Neural cell (in vitro differentiated cells): ENCODE data around the gene AGT.

ENCODE experiments used
- EP300 ChIP-seq: fragments of 450-650 bp; conservative IDR thresholded peaks from 2 replicates; pipeline ENCODE4 v1.6.1; 2014; ENCODE audit warnings: antibody characterized with exemption, mild to moderate bottlenecking, moderate library complexity; ENCODE audit not compliant: poor library complexity, severe bottlenecking
- MXI1 ChIP-seq: fragments of 450-650 bp; conservative IDR thresholded peaks from 2 replicates; pipeline ENCODE4 v1.6.1; 2014; ENCODE audit warnings: antibody characterized with exemption, mild to moderate bottlenecking; ENCODE audit not compliant: poor library complexity, severe bottlenecking
- TF ChIP-seq, protein P1 (sequence below): IDR thresholded peaks from 2 replicates; pipeline ENCODE4 v1.6.1; 2012; ENCODE audit warnings: borderline replicate concordance
- TF ChIP-seq, protein P2 (sequence below): fragments of 450-650 bp; IDR thresholded peaks from 2 replicates; pipeline ENCODE4 v1.5.1; 2014; ENCODE audit warnings: antibody characterized with exemption, mild to moderate bottlenecking, moderate library complexity; ENCODE audit not compliant: poor library complexity, severe bottlenecking

DNA sequence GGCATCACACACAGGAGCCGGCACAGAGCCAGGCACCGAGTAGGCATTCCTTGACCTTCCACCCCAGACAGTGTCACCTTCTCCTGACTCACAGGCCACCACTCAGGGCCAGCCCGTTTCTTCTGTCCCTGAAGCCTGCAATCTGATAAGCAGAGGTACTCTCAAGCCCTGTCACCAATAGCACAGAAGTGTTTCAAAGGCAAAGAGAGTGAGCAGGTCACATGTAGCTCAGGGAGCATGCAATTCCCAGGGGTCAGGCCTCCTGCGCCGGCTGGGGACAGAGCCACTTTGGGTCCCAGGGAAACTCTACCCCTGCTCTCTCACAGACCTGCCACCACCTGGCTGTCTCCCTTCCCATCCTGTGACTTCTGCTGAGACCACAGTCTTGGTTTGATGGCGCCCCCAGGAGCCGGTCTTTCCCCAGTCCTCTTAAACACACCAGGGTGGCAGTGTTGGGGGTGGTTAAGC lies 46.5 kb upstream of the AGT start:
- TF ChIP-seq EP300, result no peak
- TF ChIP-seq, protein P1, sequence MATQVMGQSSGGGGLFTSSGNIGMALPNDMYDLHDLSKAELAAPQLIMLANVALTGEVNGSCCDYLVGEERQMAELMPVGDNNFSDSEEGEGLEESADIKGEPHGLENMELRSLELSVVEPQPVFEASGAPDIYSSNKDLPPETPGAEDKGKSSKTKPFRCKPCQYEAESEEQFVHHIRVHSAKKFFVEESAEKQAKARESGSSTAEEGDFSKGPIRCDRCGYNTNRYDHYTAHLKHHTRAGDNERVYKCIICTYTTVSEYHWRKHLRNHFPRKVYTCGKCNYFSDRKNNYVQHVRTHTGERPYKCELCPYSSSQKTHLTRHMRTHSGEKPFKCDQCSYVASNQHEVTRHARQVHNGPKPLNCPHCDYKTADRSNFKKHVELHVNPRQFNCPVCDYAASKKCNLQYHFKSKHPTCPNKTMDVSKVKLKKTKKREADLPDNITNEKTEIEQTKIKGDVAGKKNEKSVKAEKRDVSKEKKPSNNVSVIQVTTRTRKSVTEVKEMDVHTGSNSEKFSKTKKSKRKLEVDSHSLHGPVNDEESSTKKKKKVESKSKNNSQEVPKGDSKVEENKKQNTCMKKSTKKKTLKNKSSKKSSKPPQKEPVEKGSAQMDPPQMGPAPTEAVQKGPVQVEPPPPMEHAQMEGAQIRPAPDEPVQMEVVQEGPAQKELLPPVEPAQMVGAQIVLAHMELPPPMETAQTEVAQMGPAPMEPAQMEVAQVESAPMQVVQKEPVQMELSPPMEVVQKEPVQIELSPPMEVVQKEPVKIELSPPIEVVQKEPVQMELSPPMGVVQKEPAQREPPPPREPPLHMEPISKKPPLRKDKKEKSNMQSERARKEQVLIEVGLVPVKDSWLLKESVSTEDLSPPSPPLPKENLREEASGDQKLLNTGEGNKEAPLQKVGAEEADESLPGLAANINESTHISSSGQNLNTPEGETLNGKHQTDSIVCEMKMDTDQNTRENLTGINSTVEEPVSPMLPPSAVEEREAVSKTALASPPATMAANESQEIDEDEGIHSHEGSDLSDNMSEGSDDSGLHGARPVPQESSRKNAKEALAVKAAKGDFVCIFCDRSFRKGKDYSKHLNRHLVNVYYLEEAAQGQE, result no peak
- TF ChIP-seq, protein P2, sequence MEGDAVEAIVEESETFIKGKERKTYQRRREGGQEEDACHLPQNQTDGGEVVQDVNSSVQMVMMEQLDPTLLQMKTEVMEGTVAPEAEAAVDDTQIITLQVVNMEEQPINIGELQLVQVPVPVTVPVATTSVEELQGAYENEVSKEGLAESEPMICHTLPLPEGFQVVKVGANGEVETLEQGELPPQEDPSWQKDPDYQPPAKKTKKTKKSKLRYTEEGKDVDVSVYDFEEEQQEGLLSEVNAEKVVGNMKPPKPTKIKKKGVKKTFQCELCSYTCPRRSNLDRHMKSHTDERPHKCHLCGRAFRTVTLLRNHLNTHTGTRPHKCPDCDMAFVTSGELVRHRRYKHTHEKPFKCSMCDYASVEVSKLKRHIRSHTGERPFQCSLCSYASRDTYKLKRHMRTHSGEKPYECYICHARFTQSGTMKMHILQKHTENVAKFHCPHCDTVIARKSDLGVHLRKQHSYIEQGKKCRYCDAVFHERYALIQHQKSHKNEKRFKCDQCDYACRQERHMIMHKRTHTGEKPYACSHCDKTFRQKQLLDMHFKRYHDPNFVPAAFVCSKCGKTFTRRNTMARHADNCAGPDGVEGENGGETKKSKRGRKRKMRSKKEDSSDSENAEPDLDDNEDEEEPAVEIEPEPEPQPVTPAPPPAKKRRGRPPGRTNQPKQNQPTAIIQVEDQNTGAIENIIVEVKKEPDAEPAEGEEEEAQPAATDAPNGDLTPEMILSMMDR, result no peak
- no peak for TF ChIP-seq MXI1
